Hematopoietic multipotent progenitor cell treated with erythropoietin and hydrocortisone succinate and interleukin-3 and kit ligand, for 4 days (in vitro differentiated cells): ENCODE measurements around the gene ASB13.

ENCODE experiments used
- DNase-seq: peaks from one replicate; pipeline ENCODE4 v3.0.0-alpha.2; 2015

Gene ASB13, protein sequence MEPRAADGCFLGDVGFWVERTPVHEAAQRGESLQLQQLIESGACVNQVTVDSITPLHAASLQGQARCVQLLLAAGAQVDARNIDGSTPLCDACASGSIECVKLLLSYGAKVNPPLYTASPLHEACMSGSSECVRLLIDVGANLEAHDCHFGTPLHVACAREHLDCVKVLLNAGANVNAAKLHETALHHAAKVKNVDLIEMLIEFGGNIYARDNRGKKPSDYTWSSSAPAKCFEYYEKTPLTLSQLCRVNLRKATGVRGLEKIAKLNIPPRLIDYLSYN

DNA sequence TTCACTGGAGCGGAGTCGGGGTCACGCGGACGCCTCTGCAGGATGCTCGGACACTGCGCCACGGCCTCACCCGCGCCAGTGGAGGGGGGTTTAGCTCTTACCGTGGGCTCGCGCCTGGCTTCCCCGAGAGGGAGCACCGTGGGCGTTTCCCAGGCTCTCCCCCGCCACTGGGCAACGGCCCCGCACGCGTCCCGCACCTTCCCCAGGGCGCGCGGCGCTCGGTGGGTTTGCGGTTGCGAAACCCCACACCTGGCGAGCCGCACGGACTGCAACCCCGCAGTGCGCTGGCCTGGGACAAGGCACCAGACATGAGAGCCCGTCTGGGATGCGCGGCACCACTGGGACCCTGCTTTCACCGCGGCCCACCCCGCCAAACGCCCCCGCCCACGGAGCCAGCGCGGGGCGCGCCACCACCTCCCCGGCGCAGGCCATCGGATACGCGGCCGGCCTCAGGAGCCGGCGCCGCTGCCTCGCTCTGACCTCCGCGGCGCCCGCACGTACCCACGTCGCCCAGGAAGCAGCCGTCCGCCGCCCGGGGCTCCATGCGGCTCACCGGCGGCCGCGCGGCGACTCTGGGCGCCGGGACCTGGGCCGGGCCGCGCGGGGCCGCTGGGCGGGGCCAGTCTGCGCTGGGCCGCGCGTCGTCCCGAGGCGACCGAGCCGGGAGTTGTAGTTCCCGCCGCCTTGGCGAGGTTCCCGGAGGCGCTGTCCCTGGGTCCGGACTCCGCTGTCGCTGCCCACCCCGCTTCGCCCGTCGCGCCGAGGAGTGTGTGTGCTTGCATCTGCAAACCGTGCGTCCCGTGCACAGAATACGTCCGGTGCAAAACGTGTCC, at the start of gene ASB13:
ASB13 (minus strand) TSS at position 588 of the 833 bp plus-strand sequence; CDS start at position 544, 44 bp downstream.
- peak; percentile 88 for DNase-seq

DNA sequence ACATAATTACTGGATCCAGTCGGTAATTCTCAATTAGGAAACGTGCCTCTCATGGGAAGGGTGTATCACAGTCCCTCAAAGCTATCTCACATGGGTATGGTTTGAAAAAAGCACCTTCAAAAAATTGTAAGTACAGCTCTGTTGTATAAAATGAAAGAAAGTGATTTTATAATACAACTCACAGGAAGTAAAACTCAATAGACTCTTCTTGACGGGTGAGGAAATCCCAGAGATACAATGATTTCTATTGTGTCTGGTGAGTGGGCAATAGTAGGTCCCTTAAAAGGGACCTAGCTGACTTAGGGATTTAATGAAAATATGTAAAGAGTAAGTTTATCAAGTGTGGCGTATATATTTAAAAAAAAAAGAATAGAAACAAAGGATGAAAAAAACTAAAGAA, 45.2 kb upstream of the ASB13 start:
- DNase-seq, result no peak

DNA sequence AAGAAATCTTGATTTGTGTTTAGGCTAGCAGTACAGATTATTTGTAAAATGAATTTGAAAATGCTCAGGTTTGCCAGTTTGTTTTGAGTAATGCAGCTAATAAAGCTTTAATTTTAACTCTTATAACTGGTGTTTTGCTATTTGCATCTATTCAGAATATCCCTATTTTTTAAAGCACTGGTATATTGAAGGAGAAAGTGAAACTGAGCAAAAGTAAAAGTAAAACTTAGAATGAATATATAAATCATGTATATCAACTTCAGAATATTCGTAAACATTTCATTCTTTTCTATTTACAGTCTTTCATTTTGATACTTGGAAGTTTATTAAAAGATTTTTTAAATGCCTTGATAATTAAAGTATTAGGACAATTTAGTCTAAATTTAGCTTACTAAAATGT, 44.5 kb upstream of the ASB13 start:
- DNase-seq, result no peak

DNA sequence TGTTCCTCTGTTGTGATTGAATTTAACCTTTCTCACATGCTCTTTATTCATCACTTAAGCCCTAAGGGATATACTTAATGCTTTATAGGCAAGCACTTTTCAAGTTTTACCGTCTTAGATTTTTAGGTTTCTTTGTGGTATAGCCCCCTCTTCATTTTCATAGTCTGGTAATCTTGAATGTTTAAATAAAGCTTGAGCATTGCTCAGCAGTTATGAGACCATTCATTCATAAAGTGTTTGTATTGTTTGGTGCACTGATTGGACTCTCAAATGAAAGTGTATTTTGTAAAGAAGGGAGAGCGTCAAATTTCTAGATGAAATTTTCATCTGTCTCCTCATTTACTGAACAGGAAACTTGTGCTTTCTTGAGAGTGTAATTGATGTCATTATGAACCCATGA, 43.5 kb upstream of the ASB13 start:
- DNase-seq, result no peak

DNA sequence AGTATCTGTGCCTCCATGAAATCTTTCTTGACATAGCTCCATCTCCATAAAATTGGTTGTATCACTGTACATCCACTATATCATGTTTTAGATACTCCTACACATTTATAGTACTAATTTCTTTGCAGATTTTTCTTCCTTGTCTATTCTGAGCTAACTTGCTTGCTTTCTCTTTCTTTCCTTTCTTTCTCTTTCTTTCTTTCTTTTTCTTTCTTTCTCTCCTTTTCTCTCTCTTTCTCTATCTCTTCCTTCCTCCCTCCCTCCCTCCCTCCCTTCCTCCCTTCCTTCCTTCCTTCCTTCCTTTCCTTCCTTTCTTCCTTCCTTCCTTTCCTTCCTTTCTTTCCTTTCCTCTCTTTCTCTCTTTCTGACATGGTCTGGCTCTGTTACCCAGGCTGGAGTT, 42.0 kb upstream of the ASB13 start:
- no peak for DNase-seq

DNA sequence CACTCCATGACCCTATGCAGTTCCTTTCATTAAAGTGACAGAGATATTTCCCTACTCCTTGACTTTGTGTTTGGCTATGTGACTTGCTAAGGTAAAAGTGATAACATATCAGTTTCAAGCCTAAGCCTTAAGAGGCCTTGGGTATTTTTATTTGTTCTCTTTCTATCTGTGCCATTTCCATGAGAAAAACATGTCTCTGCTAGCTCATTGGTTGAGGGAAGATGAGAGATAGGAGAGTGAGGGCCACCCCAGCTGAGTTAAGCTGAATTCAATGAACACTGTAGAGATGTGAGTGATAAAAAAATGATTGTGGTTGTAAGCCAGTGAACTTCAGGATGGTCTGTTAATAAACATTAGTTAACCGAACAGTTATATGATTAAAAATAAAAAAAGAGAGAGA, 31.7 kb upstream of the ASB13 start:
- DNase-seq, result peak; percentile 18

DNA sequence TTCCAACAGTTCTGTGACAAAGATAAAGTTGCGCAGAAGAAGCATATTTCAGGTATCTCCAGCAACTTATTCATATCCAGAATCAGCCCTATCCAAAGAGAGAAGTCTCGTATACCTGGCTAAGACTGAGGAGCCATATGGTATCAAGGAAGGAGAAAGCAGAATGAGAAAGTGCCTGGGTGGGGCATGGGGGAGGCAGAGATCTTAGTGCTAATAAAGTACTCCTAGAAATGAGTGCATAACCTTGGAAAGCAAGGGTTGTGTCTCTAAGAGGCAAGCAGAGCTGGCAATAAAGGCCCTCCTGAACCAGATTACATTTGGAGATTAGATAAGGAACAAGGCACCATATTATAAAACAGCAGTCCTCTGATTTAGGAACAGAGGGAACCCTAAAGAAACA, 30.9 kb upstream of the ASB13 start:
- peak; percentile 18 for DNase-seq

DNA sequence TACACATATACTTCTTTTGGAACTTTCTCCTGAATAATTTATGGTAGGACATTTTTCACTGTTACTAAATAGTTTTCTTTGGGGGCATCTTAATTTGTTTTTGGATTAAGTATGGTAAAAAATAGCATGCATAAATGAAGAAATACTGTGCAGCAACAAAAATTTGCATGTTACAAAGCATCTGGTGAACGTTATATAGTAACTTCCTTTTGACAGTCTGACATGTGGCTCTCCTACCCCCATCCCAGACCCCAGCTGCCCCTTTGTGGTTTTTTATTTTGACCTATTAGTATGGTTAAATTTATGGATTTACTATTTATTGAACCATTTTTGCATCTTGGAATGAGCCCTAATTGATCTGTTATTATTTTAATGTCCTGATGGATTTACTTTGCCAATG, 28.2 kb upstream of the ASB13 start:
- peak; percentile 27 for DNase-seq

DNA sequence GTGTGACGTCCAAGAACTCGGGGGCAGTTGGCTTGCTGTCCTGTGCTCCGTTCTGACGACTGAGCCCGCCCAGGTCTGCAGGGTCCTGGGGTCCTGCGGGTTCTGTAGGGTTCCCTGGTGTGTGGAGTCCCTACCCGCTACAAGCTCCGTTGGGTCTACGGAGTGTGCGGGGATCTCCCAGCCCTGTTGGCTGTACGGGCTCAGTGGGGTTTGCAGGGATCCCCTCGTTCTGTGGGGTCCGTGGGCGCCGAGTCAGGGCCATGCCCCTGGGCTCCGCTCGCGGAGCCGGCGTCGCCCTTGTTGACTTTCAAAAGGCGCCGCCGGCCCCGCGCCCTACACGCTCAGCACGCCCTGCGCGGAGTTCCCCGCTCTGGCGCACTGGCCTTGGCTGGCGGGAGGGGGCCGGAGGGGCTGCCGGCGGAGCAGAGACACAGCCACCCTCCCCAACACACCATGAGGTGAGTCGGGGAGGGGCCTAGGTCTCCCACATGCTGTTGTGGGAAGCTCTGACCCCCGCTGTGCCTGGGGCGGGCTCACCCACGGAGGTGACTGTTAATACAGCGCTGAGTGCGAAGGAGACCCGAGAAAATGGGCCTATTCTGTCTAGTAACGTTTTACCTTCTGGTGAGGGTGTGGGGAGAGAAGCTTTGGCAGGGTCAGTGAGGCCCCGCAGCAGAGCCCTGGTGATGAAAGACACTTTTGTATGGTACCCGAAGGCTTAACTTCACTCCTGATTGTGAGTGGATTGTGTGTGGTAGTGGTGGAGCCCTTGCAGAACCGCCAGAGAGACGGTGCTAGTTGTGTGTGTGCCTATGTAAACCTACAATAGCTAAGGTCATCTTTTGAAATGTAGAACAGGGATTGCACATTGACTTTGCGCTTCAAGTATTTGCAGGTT, 26.3 kb upstream of the ASB13 start:
- peak; percentile 75 for DNase-seq

DNA sequence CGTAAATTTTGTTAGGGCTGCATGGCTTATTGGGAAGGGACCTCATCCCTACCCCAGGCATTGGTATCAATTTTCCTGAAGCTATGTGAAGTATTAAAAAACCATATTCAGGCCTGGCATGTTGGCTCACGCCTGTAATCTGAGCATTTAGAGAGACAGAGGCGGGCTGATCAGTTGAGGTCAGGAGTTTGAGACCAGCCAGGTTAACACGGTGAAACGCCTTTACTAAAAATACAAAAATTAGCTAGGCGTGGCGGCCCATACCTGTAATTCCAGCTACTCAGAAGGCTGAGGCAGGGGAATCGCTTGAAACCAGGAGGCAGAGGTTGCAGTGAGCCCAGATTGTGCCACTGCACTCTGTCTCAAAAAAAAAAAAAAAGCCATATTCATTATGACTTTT, 25.4 kb upstream of the ASB13 start:
- DNase-seq, result no peak

DNA sequence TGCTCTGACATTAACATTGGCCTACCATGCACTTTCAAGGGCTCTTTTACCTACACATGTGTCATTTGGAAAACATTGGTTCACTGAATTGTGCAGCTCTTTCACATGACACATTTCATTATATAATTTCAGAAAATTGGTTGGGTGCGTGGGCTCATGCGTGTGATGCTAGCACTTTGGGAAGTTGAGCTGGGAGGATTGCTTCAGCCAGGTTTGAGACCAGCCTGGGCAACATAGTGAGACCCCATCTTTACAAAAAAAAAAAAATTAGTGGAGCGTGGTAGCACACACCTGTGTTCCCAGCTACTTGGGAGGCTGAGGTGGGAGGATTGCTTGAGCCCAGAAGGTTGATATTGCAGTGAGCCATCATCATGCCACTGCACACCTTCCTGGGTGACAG, 22.2 kb upstream of the ASB13 start:
- DNase-seq, result no peak

DNA sequence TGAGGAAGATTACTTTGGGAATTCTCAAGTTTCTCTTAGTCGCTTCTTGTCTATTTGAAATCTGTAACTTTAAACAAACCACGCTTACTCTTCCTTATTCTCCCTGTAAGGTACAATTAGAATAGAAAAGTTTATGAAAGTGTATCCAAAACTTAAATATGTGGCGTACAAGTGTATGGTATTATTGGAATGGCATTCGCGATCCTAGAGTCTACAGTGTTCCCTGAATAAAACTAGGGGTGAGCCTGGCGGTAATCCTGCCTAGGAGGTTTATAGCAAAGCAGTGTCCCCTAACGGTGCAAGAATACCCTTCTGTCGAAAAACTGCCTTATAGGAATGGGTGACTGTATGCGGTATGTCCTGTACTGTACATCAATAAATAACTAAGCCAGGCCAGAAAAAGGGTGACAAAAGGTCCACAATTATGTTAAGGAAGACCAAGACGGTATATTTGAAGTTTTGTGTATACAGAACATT, 19.4 kb upstream of the ASB13 start:
- DNase-seq, result peak; percentile 28

DNA sequence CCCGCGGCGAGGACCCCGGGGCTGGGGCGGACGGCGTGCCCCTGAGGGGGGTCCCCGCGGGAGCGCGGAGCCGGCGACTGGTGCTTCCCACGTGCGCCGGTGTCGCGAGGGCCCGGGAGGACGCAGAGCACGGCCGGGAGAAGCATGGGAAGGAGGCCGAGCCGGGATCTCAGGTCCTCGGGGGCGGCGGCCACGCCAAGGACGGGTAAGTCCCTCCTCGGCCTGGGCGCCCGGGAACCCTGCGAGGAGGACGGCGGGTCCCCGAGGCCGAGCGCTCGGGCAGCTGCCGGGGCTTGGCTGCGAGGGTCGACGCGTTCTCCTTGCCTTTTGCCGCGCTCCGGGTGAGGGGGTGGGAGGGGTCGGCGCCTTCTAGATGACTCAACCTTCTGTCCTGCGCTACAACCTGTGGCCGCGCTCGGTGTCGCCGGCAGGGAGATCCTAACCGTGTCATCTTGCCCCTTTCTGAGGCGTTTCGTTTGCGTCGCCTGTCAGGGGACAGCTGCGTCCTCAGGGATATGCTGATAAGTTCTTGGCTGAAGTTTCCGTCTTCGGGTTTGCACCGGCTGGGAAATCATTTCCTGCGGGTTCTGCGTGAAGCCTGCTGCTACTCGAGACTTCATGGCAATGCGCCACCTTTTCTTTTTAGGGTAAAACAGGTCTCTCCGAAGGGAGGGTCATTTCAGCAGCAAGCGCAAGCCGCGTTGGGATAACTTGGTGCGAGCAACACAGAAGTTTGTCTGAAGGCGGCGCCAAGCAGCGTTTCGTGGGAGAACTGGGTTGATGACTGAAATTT, 18.8 kb upstream of the ASB13 start:
- peak; percentile 86 for DNase-seq

DNA sequence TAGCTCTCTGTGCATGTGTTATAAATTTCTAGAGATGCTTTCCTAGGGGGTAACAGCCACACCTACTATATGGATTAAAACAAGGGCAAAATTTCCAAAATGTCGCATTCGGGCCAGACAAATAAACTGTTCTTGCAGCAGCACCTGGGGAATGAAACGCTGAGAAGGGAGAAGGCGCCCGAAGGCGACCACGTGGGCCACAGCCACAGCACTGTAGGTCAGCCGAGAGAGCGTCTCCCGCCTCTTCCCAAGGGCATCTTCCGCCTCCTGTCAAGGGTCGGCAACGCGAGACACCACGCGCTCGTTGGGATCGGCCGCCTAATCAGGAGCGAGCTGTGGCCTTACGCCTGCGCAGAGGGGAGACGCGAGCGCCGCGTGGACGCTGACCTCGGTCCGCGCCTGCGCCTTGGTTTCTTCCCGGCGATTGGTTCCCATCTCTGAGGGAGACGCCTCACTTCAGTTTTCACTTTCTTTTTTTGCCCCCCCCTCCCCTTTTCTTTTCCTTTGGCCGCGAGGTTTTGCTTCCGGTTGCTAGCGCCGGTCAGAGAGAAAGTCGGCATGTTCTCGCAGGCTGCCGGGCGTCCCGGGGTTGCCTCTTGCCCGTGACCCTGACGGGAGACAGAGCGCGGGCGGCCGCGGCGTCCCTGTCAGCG, 18.0 kb upstream of the ASB13 start, which contains the start of gene TASOR2:
TASOR2 (plus strand) TSS at position 521 of the 653 bp plus-strand sequence. CDS start 35,805 bp downstream, outside the sequence.
- peak; percentile 99 for DNase-seq

DNA sequence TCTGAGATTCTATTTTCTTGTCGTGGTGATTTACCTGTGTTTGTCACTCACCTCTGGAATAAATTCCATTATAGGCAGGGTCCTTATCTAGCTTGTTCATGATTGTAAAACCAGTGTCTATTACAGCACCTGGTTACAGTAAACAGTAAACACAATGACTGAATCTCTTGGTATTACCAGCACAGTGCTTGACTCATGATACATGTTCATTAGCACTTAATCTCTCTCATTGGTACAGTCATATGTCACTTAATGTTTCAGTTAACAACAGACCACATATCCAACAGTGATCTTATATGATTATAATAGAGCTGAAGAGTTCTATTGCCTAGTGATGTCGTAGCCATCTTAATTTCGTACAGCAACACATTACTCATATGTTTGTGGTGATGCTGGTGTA, 16.7 kb upstream of the ASB13 start:
- DNase-seq, result no peak

DNA sequence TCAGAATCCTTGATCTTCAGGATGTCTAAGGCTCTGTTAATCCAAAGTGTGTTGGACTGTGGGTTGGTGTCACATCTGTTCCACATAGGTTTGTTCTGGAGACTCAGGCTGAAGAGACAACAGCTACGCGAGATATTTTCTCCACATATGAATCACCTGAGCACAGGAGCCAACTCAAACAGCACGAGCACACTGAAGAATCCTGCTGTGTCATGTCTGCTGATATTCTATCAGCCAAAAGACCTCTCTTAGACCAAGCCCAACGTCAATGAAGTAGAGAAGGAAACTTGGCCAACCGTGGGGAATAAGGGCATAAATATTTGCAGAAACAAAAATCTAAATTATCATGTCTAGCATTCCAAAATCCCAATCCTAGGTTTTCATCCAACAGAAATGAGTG, 15.5 kb upstream of the ASB13 start:
- DNase-seq, result no peak

DNA sequence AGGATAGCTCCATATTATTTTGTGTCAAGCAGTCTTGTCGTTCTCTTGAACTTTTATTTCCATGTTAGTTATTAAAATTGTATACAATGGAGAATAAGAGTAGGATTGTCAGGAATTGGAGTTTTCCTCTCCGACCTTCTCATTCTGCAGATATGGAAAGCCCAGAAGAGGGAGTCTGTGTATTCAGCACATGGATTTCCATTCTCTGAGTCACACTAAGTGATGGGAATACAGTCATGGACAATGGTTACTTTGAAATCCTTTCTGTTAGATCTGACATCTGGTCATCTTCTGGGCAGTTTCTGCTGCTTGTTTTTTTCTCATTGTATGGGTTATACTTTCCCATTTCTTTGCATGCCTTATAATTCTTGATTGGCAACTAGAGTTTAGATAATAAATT, 13.2 kb upstream of the ASB13 start:
- DNase-seq, result no peak

DNA sequence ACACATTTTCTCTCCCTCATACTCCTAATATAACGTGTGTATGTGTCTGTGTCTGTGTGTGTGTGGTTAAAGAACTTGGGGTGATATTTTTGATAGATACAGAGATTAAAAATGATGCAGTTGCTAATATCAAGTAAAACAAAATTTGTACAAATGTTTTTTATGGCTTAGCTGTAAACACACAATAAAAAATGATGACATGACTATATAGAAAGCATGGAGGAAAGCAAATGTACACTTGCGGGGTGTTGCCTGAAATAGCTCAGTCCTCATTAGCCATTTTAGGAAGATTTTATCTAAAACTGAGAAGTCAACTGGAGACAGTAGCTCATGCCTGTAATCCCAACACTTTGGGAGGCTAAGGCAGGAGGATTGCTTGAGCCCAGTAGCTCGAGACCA, 12.6 kb upstream of the ASB13 start:
- no peak for DNase-seq

DNA sequence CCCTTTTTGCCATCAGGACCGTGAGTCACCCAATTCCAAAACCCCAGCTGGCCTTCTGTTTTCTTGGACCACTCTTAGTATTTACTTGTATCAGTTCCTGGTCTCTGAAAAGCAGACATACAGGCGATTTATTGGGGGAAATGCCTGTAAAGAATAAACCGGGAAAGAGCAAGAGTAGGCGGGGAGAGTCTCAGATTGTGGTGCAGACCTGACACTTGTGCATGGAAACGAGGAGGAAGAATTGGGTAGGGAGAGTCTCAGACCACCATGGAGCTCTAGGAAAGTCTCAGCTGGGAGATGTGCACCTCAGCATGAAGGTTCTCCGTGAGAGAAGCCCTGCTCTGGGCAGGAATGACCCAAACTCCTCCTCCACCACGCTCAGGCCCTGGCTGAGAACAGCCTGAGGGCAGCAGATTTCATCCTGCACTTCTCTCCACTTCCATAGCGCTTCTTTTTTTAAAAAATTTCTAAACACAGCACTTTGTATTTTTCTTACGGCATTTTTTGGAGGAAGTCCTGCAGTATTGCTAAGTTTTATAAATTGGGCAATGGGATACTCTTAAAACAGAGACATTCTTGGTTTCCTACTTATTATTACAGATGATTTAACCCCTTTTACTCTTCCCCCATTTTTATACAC, 12.1 kb upstream of the ASB13 start:
- no peak for DNase-seq

DNA sequence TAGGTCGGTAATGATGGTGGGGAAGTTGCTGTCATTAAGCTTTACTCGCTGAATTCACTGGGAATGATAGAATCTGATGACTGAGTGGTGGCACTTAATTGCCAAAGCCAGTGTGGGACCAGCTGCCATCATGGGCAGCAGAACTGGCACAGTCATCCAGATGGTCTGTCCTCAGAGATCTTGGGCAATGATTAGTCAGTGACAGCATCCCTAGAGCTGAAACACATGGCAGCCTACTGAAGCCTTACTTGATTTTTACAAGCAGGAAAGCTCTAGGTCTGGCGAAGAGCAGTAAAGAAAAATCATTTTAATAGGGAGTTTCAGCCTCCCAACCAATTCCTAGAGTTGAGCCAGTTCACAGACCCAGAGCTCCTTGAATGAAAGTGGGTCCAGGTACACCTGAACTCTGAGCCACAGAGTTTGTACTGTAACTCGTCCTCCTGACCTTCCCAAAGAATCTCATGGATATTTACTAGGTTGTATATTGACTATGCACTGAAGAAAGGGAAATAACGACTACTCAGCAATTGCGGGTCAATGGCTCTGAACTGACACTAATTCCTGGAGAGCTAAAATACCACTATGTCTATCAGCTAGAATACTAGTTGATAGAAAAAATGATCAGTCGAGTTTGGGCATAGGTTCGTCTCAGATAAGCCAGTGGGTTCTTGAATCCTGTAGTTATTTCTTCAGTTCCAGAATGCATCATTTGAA, 4.4 kb upstream of the ASB13 start:
- DNase-seq, result no peak

DNA sequence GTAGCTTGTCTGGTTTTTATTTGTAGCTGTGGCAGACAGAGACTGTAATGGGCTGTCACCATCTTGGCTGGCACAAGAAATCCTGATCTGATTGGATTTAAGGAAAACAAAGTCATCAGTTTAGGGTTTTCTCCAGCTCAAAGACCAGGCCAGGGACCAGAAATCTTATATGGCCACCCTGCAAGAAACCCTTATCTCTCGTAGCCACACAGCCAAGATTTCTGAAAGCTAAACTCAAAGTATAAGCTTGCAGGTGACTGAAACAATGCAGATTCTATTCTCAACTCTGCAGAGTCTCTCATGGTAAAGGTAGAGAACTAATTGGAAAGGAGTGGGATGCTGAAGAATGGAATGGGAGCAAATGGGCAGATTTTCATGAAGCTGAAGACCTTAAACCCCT, 3.2 kb upstream of the ASB13 start:
- peak; percentile 66 for DNase-seq
